ENCODE data around the gene SIRT3. TPM values are rescaled to one million over a fixed set of nuclear protein-coding genes. Genes with fewer than 3 reads are reported as not detected.

SIRT3 gene
- total RNA-seq, 1 donor from 2014 or later, result 12.8 TPM

GRCh38 chr11:218815-219593, 17.1 kb downstream of the SIRT3 start:
- intact Hi-C loops (cut with micrococcal nuclease), result no loop called here

DNA sequence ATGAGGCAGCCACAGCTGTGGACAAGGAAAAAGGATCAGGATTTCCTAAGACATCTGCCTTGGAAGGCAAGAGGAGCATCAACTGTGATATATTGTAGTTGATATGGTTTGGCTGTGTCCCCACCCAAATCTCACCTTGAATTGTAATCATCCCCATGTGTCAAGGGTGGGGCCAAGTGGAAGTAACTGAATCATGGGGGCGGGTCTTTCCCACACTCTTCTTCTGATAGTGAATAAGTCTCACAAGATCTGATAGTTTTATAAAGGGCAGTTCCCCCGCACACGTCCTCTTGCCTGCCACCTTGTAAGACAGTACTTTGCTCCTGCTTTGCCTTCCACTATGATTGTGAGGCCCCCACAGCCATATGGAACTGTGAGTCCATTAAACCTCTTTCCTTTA, 18.4 kb downstream of the SIRT3 start:
- intact Hi-C loops (cut with micrococcal nuclease), result no loop called here

DNA sequence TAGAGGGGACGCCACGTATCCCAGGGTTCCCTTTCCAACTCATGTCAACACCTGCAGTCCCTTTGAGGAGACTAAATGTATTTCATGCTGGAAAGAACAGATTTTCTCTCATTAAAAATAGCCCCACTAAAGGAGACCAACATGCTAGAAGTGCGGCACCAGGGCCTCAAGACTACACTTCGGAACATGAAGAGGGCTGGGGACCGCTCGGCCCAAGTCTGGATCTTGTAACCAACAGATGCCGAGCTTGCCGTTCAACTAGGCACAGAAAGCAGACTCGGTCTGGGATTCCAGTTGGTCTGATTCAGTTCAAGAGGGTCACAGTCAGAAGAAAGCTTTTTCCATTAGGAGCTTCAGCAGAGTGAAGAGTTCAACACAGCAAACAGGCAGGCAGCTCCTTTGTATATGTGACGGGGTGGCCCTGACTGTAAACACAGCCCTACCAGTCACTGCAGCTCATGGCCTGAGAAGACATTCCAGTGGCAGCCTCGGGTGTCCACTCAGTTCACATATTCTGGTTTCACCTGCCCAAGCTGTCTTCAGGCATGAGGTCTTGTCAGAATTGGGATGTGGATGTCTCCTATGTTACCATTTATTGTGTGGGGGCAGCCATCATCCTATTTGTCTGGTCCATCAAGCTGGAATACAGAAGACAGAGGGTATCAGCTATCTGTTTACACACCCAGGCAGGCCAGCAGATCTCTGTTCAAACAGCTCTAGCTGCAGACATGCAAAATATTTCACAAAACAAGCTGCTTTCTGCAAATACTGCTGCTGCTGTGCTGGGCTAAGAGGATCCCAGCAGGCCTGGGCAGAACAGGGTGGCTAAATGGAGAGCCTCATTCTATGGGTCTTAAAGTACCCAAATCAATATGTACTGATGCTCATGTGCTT, 19.8 kb downstream of the SIRT3 start:
- intact Hi-C loops (cut with micrococcal nuclease), result no loop called here

GRCh38 chr11:215581-216037, 20.5 kb downstream of the SIRT3 start:
- intact Hi-C loops (cut with micrococcal nuclease), result no loop called here

DNA sequence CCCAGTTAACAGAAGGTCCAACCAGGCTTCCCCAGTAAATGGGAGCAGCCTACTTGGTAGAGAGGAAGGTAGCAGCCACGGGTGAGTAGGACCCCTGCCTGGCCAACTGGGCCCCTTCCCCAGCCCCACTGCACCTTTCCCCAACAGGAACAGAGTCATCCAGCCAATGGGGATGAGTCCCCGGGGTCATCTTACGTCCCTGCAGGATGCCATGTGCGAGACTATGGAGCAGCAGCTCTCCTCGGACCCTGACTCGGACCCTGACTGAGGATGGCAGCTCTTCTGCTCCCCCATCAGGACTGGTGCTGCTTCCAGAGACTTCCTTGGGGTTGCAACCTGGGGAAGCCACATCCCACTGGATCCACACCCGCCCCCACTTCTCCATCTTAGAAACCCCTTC, 22.1 kb downstream of the SIRT3 start:
- intact Hi-C loops (cut with micrococcal nuclease), result no loop called here

DNA sequence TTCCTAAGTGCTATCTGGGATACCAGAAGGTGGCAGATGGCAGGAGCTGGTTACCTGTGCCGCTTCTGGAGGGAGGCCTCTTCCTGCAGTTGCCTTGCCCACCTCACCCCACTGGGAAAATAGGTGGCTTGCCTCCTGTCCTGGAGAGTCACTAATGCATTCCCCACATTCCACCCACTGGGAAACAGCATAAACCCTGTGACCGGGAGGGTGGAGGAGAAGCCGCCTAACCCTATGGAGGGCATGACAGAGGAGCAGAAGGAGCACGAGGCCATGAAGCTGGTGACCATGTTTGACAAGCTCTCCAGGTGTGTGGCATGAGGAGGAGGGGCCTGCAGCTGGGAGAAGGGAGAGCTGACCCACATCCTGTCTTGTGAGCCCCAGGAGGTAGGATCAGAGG, 23.0 kb downstream of the SIRT3 start:
- intact Hi-C loops (cut with micrococcal nuclease), result no loop called here

- intact Hi-C loops (cut with micrococcal nuclease), result no loop called here
These were observed 23.7 kb downstream of the SIRT3 start for GRCh38 chr11:212150-213100.

GRCh38 chr11:211741-212140, 24.4 kb downstream of the SIRT3 start:
- intact Hi-C loops (cut with micrococcal nuclease), result no loop called here

GRCh38 chr11:211295-211694, 24.8 kb downstream of the SIRT3 start:
- intact Hi-C loops (cut with micrococcal nuclease), result no loop called here

GRCh38 chr11:210803-211180, 25.4 kb downstream of the SIRT3 start:
- intact Hi-C loops (cut with micrococcal nuclease), result no loop called here

- intact Hi-C loops (cut with micrococcal nuclease), result no loop called here
These were observed 25.9 kb downstream of the SIRT3 start for GRCh38 chr11:210122-210802.

DNA sequence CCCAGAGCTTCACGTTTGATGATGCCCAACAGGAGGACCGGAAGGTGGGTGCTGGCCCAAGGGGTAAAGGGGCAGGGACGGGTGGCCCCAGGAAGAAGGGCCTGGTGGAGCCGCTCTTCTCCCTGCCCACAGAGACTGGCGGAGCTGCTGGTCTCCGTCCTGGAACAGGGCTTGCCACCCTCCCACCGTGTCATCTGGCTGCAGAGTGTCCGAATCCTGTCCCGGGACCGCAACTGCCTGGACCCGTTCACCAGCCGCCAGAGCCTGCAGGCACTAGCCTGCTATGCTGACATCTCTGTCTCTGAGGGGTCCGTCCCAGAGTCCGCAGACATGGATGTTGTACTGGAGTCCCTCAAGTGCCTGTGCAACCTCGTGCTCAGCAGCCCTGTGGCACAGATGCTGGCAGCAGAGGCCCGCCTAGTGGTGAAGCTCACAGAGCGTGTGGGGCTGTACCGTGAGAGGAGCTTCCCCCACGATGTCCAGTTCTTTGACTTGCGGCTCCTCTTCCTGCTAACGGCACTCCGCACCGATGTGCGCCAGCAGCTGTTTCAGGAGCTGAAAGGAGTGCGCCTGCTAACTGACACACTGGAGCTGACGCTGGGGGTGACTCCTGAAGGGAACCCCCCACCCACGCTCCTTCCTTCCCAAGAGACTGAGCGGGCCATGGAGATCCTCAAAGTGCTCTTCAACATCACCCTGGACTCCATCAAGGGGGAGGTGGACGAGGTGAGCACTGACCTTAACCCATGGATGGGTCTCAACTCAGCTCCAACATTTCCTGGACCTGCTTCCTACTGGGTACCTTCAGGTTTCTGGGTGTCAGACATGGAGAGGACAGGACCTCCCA, 26.6 kb downstream of the SIRT3 start:
- intact Hi-C loops (cut with micrococcal nuclease), result loop anchor here (5.0 kb wide), 5 partner anchors 43 to 1643 kb away; partner anchors contain the start of genes LSP1, PGGHG and SLC25A22

- intact Hi-C loops (cut with micrococcal nuclease), result loop anchor here (5.0 kb wide), 5 partner anchors 43 to 1643 kb away; partner anchors contain the start of genes LSP1, PGGHG and SLC25A22
These were observed 27.3 kb downstream of the SIRT3 start for GRCh38 chr11:208917-209260.

DNA sequence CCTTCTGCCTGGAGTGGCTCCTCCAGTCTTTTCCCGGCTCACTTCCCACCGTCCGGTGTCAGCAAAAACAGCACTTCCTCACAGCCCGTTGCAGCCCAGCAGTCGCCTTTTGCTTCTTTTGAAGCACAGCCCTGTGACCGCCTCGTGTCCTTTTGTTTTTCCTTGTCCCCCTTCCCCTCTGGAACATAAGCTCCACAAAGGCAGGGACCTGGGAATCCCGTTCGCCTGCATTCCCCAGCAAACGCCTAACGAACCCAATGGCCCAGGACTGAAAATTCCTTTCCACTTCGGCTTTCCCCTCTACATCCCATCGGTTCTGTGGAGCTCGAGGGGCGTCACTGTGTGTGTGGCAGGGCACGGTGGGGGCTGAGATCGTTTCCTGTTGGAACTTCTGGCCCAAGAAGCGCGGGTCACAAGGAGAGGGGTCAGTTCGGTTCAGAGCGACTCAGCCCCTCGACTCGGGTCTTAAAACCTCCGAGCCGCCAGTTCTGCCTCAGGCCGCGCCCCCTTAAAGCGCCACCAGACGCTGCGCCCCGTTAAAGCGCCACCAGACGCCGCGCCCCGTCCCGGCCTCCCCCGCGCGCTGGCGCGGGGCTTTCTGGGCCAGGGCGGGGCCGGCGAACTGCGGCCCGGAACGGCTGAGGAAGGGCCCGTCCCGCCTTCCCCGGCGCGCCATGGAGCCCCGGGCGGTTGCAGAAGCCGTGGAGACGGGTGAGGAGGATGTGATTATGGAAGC, 27.8 kb downstream of the SIRT3 start:
- intact Hi-C loops (cut with micrococcal nuclease), result loop anchor here (5.0 kb wide), 5 partner anchors 44 to 1644 kb away; partner anchors contain the start of genes LSP1, PGGHG and SLC25A22

- intact Hi-C loops (cut with micrococcal nuclease), result loop anchor here (1.0 to 5.0 kb wide), 13 partner anchors 28 to 1644 kb away; partner anchors contain the start of genes LSP1, PGGHG, PSMD13 and PTDSS2
These were observed 28.3 kb downstream of the SIRT3 start for GRCh38 chr11:207863-208180.

- intact Hi-C loops (cut with micrococcal nuclease), result loop anchor here (1.0 to 5.0 kb wide), 13 partner anchors 29 to 1645 kb away; partner anchors contain the start of genes LSP1, PGGHG, PSMD13 and PTDSS2
These were observed 28.8 kb downstream of the SIRT3 start, which contains the start of the genes BET1L and RIC8A for GRCh38 chr11:207208-207862. BET1L (minus strand) TSS chr11:207399; CDS start chr11:207321, 78 bp downstream. RIC8A (plus strand) TSS chr11:207708; CDS start chr11:208855, 1,147 bp downstream.

DNA sequence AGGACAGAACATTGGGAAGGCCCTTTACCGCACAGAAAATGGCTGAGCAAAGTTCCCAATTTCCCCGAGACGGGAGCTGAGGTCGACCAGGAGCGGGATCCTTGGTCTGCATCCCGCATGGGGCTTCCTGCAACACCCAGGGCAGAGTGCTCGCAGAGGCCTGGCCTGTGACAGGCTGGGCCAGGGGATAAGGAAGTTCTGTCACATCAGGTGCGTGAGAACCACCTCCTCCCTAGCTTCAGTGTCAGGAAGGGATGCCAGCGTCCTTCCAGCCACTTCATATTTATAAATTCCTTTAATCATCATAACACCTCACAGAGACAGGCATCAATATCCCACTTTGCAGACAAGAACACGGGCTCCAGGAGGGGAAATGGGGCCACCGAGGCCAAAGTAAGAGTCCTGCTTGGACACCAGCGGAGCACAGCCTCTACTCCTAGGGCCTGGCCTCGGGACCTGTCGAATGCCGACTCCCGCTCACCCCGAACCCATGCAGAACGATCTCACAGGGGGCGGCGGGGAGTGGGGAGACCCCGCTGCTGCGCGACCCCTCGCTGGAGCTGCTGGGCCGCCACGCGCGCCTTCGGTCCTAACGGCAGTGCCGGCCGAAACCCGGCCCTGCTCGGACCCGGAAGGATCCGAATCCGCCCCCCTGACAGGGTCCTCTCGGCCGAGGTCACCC, 29.5 kb downstream of the SIRT3 start:
- intact Hi-C loops (cut with micrococcal nuclease), result loop anchor here (1.0 to 5.0 kb wide), 13 partner anchors 30 to 1646 kb away; partner anchors contain the start of genes LSP1, PGGHG, PSMD13 and PTDSS2
